Measurements from ENCODE around the gene SLC17A3. TPM values are rescaled to one million over a fixed set of nuclear protein-coding genes. Genes with fewer than 3 reads are reported as not detected.

The SLC17A3 gene
- total RNA-seq, 2 experiments from 2014 or later = 0.43 TPM; not detected in 1

- Mint-ChIP-seq H3K4me3 (no peak overlapping the region), H3K9me3 (no peaks in the 10 kb centered on the region), H3K27me3 (peaks cover 16% of the 10 kb centered on the region), H3K4me1 (ENCODE audit: low read depth) (peaks cover 9% of the 10 kb centered on the region), H3K27ac (no peak overlapping the region), H3K36me3 (no peaks in the 10 kb centered on the region)
- CTCF ChIA-PET = interaction anchor here (1.6 kb wide), 1 partner anchor 50 kb away, joined by 3 read pairs; no protein-coding TSS in a partner anchor
- no peak for DNase-seq
- POLR2A ChIA-PET = no interaction called here
- intact Hi-C loops (cut with micrococcal nuclease) = no loop called here
These were observed 41.8 kb downstream of the SLC17A3 start for GRCh38 chr6:25832307-25832662.

DNA sequence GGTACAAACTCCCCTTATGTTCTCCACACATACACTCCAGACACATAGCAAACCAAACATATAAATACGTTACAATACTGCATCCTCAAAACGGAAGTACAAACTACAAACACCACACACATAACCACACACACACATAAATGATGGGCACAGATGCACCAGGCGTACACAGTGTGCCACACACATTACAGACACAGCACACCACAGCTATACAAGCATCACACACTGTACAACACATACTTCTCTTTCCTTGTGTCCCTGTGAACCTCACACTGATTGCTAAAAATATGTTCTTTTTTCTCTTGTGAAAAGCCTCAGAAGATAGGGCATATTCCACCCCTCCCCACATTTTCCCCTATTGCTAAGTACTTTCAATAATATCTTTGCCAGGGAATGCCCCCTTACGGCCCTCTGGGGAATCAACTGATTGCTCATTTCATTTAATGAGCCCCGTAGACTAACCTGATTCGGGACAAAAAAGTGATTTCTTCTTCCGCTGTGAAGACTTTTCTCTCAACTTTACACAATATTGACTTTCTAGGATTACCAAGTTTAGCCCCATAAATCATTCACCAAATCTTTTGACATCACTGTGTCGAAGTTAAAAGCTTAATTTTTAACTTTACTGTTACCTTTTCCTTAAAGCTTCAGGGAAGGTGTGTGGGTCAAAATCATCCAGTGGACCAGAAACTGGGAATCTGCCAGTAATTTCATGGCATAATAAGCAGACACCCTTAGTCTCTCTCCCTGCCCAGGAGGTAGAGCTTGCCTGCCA lies 42.3 kb downstream of the SLC17A3 start, which contains the start of gene SLC17A1:
SLC17A1 (minus strand) TSS at position 521 of the 775 bp plus-strand sequence. CDS start 1,495 bp downstream, outside the sequence.
- intact Hi-C loops (cut with micrococcal nuclease) = no loop called here
- DNase-seq = no peak
- peaks cover 16% of the 10 kb centered on the region for H3K27me3 Mint-ChIP-seq
- no peaks in the 10 kb centered on the region for H3K9me3 Mint-ChIP-seq
- H3K27ac Mint-ChIP-seq = no peak within 1 kb of the TSS
- H3K36me3 Mint-ChIP-seq = no peaks in the 10 kb centered on the region
- POLR2A ChIA-PET = no interaction called here
- no peak within 1 kb of the TSS for H3K4me3 Mint-ChIP-seq
- H3K4me1 Mint-ChIP-seq (ENCODE audit: low read depth) = peaks cover 9% of the 10 kb centered on the region
- CTCF ChIA-PET = interaction anchor here (1.6 kb wide), 1 partner anchor 50 kb away, joined by 3 read pairs; no protein-coding TSS in a partner anchor

GRCh38 chr6:25830458-25830857 lies 43.6 kb downstream of the SLC17A3 start:
- Mint-ChIP-seq H3K4me3 (no peak overlapping the region), H3K27me3 (peaks cover 22% of the 10 kb centered on the region), H3K27ac (no peak overlapping the region), H3K9me3 (peaks cover 10% of the 10 kb centered on the region), H3K4me1 (ENCODE audit: low read depth) (peaks cover 9% of the 10 kb centered on the region), H3K36me3 (peaks cover 1% of the 10 kb centered on the region)
- ChIA-PET CTCF (no interaction called here), POLR2A (no interaction called here)
- intact Hi-C loops (cut with micrococcal nuclease) = no loop called here
- DNase-seq = no peak

- Mint-ChIP-seq H3K36me3 (peaks cover 3% of the 10 kb centered on the region), H3K4me3 (no peak overlapping the region), H3K27me3 (peaks cover 26% of the 10 kb centered on the region), H3K9me3 (peaks cover 11% of the 10 kb centered on the region), H3K27ac (no peak overlapping the region), H3K4me1 (ENCODE audit: low read depth) (peaks cover 9% of the 10 kb centered on the region)
- ChIA-PET POLR2A (interaction anchor here (1.0 kb wide), 1 partner anchor 14 kb away, joined by 3 read pairs; no protein-coding TSS in a partner anchor), CTCF (interaction anchor here (0.6 to 1.2 kb wide), 2 partner anchors 53 to 163 kb away, joined by 3 to 4 read pairs; no protein-coding TSS in a partner anchor)
- intact Hi-C loops (cut with micrococcal nuclease) = loop anchor here (1.0 to 5.0 kb wide), 3 partner anchors 13 to 42 kb away; no protein-coding TSS in a partner anchor
- DNase-seq = no peak
These were observed 44.7 kb downstream of the SLC17A3 start for GRCh38 chr6:25829375-25829774.

GRCh38 chr6:25821341-25821740 lies 52.7 kb downstream of the SLC17A3 start:
- Mint-ChIP-seq H3K27ac (no peak overlapping the region), H3K27me3 (peaks cover 19% of the 10 kb centered on the region), H3K4me3 (no peak overlapping the region), H3K36me3 (peaks cover 3% of the 10 kb centered on the region), H3K9me3 (peaks cover 11% of the 10 kb centered on the region), H3K4me1 (ENCODE audit: low read depth) (peaks cover 5% of the 10 kb centered on the region)
- DNase-seq = no peak
- CTCF ChIA-PET = no interaction called here
- intact Hi-C loops (cut with micrococcal nuclease) = no loop called here
- POLR2A ChIA-PET = no interaction called here

- Mint-ChIP-seq H3K27ac (no peak overlapping the region), H3K36me3 (no peaks in the 10 kb centered on the region), H3K4me3 (no peak overlapping the region), H3K9me3 (no peaks in the 10 kb centered on the region), H3K4me1 (ENCODE audit: low read depth) (peaks cover 2% of the 10 kb centered on the region), H3K27me3 (peaks cover 10% of the 10 kb centered on the region)
- POLR2A ChIA-PET = no interaction called here
- CTCF ChIA-PET = interaction anchor here (1.1 kb wide), 1 partner anchor 27 kb away, joined by 3 read pairs; no protein-coding TSS in a partner anchor
- intact Hi-C loops (cut with micrococcal nuclease) = no loop called here
- DNase-seq = no peak
These were observed 57.8 kb downstream of the SLC17A3 start for GRCh38 chr6:25816252-25816651.

- POLR2A ChIA-PET = no interaction called here
- no peak overlapping the region for H3K27ac Mint-ChIP-seq
- no peaks in the 10 kb centered on the region for H3K9me3 Mint-ChIP-seq
- H3K4me1 Mint-ChIP-seq (ENCODE audit: low read depth) = no peaks in the 10 kb centered on the region
- CTCF ChIA-PET = interaction anchor here (0.6 to 1.5 kb wide), 2 partner anchors 27 to 549 kb away, joined by 3 to 6 read pairs; no protein-coding TSS in a partner anchor
- intact Hi-C loops (cut with micrococcal nuclease) = no loop called here
- H3K36me3 Mint-ChIP-seq = no peaks in the 10 kb centered on the region
- no peak overlapping the region for H3K4me3 Mint-ChIP-seq
- peaks cover 10% of the 10 kb centered on the region for H3K27me3 Mint-ChIP-seq
- DNase-seq = no peak
These were observed 58.8 kb downstream of the SLC17A3 start for GRCh38 chr6:25815194-25815593.

DNA sequence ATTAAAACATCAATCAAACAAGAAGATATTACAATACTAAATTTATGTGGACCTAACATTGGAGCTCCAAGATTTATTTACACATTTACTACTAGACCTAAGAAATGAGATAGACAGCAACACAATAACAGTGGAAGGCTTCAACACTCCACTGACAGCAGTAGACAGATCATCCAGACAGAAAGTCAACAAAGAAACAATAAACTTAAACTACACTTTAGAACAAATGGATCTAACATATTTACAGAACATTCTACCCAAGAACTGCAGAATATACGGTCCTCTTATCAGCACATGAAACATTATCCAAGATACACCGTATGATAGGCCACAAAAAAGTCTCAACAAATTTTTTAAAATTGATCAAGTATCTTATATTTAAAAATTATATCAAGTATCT lies 69.2 kb downstream of the SLC17A3 start:
- intact Hi-C loops (cut with micrococcal nuclease) = no loop called here
- Mint-ChIP-seq H3K4me1 (ENCODE audit: low read depth) (no peaks in the 10 kb centered on the region), H3K9me3 (no peaks in the 10 kb centered on the region), H3K4me3 (no peak overlapping the region), H3K27me3 (peaks cover 25% of the 10 kb centered on the region), H3K27ac (no peak overlapping the region), H3K36me3 (no peaks in the 10 kb centered on the region)
- DNase-seq = no peak
- POLR2A ChIA-PET = no interaction called here
- CTCF ChIA-PET = interaction anchor here (2.3 kb wide), 1 partner anchor 16 kb away, joined by 12 read pairs; no protein-coding TSS in a partner anchor

GRCh38 chr6:25801436-25801835 lies 72.6 kb downstream of the SLC17A3 start:
- Mint-ChIP-seq H3K4me1 (ENCODE audit: low read depth) (no peaks in the 10 kb centered on the region), H3K36me3 (no peaks in the 10 kb centered on the region), H3K27me3 (peaks cover 24% of the 10 kb centered on the region), H3K27ac (no peak overlapping the region), H3K9me3 (no peaks in the 10 kb centered on the region), H3K4me3 (no peak overlapping the region)
- intact Hi-C loops (cut with micrococcal nuclease) = no loop called here
- no peak for DNase-seq
- POLR2A ChIA-PET = no interaction called here
- CTCF ChIA-PET = no interaction called here

Other genes starting within 250 kb of the SLC17A3 start
- not detected for gene SCGN, start 222.0 kb downstream of the SLC17A3 start, total RNA-seq
- not detected for gene SLC17A4, start 119.5 kb downstream of the SLC17A3 start, total RNA-seq
- gene SLC17A1, start 42.2 kb downstream of the SLC17A3 start, total RNA-seq = not detected
- gene SLC17A2, start 56.4 kb upstream of the SLC17A3 start, total RNA-seq = not detected
- 10 to 100 TPM; 29.5 to 30.8 TPM for gene TRIM38, start 88.6 kb upstream of the SLC17A3 start, total RNA-seq
- 1 to 10 TPM; 1.0 to 1.4 TPM for gene HFE, start 213.2 kb upstream of the SLC17A3 start, total RNA-seq